Measurements from ENCODE around the gene MYOD1.

DNA sequence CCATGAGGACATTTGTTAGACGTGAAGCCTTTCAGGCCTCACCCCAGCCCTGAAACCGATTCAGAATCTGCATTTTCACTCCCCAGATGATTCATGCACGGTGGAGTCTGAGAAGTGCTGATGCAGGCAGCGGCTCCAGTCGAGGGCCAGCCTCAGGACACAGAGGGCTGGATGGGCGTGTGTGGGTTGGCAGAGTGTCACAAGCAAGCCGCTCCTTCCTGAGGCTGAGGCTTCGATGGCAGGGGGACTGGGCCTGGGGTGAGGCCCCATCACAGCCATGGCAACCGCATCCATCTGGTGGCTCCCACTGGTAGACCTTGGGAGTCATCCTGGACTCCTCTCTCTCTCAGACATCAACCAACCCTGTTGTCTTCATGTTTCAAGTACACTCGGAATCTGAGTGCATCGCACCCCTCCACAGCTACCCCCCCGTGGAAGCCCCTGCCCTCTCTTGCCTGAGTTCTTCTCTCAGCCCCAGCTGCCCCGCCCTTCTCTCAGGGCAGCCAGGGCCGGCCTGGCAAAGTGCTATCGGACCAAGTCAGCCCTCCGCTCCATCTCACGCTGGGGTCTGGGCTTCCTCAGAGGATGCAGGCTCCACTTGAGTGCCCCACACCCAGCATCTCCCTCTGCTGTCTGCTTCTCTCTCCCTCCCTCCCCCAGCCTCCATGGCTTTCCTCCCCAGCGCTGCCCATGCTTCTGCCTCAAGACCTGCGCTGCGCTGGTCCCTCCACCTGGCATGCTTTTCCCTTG, 25.8 kb downstream of the MYOD1 start:
- TF ChIP-seq, protein P1, sequence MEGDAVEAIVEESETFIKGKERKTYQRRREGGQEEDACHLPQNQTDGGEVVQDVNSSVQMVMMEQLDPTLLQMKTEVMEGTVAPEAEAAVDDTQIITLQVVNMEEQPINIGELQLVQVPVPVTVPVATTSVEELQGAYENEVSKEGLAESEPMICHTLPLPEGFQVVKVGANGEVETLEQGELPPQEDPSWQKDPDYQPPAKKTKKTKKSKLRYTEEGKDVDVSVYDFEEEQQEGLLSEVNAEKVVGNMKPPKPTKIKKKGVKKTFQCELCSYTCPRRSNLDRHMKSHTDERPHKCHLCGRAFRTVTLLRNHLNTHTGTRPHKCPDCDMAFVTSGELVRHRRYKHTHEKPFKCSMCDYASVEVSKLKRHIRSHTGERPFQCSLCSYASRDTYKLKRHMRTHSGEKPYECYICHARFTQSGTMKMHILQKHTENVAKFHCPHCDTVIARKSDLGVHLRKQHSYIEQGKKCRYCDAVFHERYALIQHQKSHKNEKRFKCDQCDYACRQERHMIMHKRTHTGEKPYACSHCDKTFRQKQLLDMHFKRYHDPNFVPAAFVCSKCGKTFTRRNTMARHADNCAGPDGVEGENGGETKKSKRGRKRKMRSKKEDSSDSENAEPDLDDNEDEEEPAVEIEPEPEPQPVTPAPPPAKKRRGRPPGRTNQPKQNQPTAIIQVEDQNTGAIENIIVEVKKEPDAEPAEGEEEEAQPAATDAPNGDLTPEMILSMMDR (IDR thresholded peaks at IDR 0.05) = no peak
- TF ChIP-seq POLR2A (IDR thresholded peaks at IDR 0.05) = no peak
